GM23338 (cell line): Measurements from ENCODE around the gene ZNF497.

Experiments used
- POLR2AphosphoS5 ChIP-seq: IDR thresholded peaks from 2 replicates; pipeline ENCODE4 v1.6.1; 2016; ENCODE audit warnings: antibody characterized with exemption, low read depth
- ZNF331 ChIP-seq: fragments of 250-450 bp; sonication (Bioruptor Pico); IDR thresholded peaks from 2 replicates; pipeline ENCODE4 v1.5.0; 2020; ENCODE audit warnings: low read depth, mild to moderate bottlenecking, moderate library complexity
- TF ChIP-seq, protein P1 (sequence below), 2 experiments: fragments of 200-600 bp in 1 of 2; sonication (generic) in 1 of 2; conservative IDR thresholded peaks; 2 replicates each; pipeline versions ENCODE4 v1.5.1 to v1.6.1; 2016 to 2017; ENCODE audit warnings: antibody characterized with exemption in 2 of 2, low read depth in 2 of 2, mild to moderate bottlenecking in 2 of 2, moderate library complexity in 1 of 2

- TF ChIP-seq, protein P1, sequence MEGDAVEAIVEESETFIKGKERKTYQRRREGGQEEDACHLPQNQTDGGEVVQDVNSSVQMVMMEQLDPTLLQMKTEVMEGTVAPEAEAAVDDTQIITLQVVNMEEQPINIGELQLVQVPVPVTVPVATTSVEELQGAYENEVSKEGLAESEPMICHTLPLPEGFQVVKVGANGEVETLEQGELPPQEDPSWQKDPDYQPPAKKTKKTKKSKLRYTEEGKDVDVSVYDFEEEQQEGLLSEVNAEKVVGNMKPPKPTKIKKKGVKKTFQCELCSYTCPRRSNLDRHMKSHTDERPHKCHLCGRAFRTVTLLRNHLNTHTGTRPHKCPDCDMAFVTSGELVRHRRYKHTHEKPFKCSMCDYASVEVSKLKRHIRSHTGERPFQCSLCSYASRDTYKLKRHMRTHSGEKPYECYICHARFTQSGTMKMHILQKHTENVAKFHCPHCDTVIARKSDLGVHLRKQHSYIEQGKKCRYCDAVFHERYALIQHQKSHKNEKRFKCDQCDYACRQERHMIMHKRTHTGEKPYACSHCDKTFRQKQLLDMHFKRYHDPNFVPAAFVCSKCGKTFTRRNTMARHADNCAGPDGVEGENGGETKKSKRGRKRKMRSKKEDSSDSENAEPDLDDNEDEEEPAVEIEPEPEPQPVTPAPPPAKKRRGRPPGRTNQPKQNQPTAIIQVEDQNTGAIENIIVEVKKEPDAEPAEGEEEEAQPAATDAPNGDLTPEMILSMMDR (conservative IDR thresholded peaks at IDR 0.05; ENCODE audit: low read depth in 2 of 2): no peak
- TF ChIP-seq POLR2AphosphoS5: no peak
- no peak for TF ChIP-seq ZNF331 (CRISPR knock-in tag)
Measured at GRCh38 chr19:58338336-58338735, 24.2 kb downstream of the ZNF497 start.
